ENCODE measurements around the gene CLHC1.

- no peak for TF ChIP-seq POLR2AphosphoS5 (IDR thresholded peaks at IDR 0.05; ENCODE audit: low read depth, low read length)
- TF ChIP-seq, protein P1, sequence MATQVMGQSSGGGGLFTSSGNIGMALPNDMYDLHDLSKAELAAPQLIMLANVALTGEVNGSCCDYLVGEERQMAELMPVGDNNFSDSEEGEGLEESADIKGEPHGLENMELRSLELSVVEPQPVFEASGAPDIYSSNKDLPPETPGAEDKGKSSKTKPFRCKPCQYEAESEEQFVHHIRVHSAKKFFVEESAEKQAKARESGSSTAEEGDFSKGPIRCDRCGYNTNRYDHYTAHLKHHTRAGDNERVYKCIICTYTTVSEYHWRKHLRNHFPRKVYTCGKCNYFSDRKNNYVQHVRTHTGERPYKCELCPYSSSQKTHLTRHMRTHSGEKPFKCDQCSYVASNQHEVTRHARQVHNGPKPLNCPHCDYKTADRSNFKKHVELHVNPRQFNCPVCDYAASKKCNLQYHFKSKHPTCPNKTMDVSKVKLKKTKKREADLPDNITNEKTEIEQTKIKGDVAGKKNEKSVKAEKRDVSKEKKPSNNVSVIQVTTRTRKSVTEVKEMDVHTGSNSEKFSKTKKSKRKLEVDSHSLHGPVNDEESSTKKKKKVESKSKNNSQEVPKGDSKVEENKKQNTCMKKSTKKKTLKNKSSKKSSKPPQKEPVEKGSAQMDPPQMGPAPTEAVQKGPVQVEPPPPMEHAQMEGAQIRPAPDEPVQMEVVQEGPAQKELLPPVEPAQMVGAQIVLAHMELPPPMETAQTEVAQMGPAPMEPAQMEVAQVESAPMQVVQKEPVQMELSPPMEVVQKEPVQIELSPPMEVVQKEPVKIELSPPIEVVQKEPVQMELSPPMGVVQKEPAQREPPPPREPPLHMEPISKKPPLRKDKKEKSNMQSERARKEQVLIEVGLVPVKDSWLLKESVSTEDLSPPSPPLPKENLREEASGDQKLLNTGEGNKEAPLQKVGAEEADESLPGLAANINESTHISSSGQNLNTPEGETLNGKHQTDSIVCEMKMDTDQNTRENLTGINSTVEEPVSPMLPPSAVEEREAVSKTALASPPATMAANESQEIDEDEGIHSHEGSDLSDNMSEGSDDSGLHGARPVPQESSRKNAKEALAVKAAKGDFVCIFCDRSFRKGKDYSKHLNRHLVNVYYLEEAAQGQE (IDR thresholded peaks at IDR 0.05; ENCODE audit: insufficient read depth in 1 of 2, low read depth in 2 of 2, low read length in 2 of 2) = no peak
- no peak for TF ChIP-seq TAF1 (IDR thresholded peaks at IDR 0.05; ENCODE audit: borderline replicate concordance, insufficient read depth, low read length)
- TF ChIP-seq FOXP2 (optimal IDR thresholded peaks at IDR 0.05; ENCODE audit: borderline replicate concordance, extremely low read depth, extremely low read length, insufficient read depth) = no peak
These were observed 76.9 kb downstream of the CLHC1 start for GRCh38 chr2:55155206-55155605.
